Stimulated activated CD8-positive, alpha-beta memory T cell treated with anti-CD3 and anti-CD28 coated beads, Interleukin-2, amount 100 ng/mL, for 48 hours (primary cell): ENCODE measurements around the gene GNAI3.

Experiments
- DNase-seq, 2 donors: peaks; one replicate each; pipeline ENCODE4 v3.0.0-alpha.2; 2020; ENCODE audit warnings: low read depth in 2 of 2

The GNAI3 gene

DNA sequence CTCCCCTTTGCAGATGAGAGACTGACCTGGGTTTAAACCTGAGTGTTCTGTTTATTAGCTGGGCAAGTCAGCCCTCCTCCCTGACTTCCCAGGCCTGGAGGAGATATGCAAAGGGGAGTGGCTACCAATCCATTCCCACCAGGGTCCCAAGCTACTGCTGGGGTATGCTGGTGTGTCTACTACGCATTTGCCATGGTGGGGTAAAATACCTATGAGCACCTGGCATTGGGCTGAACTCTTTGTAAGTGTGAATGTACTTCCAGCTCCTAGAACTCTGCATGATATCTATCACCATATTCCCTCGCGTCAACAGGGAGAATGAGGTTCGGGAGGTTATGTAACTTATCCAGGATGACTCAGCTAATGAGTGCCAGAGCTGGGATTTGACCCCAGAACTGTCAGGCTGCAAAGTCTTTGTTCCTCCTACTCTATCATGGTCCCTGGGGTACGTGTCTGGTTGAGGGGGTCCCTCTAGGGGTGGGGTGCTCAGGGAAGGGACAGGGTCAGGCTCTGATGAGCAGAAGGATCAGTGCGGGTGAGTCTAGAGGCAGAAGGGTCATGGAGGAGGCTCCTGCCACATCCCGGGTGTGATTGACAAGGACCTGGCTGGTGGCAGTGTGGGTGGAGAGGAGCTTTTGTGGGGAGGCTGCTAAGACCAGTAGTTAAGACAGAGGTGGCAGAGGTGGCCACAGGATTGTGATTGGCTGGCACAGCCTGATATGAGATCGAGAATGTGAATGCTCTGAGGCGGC, 88.0 kb downstream of the GNAI3 start:
- DNase-seq: no peak

- no peak for DNase-seq
Measured at GRCh38 chr1:109637446-109637845, 89.0 kb downstream of the GNAI3 start.

DNA sequence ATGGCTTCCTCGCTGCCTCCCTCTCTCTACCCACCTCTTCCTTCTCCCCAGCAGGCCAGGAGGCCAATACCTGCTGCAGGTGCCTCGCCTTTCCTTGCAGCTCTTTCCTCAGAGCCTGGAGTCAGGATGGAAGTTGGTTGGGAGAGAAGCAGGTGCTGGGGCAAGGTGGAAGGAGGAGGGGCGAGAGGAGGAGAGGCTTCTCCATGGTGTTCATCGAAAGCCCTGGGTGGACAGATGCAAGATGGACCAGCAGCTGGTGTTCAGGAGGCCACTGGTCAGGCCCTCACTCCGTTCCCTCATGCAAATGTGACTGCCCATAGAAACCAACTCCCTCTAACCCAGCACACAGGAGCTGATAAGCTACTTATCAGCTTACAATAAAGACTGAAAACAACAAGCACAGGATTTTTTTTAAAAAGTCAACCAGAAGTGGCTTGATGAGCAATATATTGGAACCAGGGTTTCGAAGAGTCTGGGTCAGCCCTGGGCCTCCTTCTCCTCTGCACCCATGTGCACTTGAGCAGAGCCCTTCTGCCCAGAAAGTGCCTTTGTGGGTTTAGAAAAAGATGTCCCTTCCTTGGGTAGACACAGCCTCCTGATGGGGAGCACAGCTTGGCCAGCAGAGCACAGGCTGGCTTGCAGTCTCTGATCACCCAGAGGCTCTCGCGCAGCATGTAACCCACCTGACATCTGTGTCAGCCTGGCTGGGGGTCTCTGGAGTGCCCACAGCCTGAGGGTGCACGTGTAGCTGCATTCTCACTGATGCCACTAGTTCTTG, 90.8 kb downstream of the GNAI3 start:
- DNase-seq: no peak

- no peak for DNase-seq
Measured at GRCh38 chr1:109639841-109640184, 91.4 kb downstream of the GNAI3 start.

GRCh38 chr1:109640285-109640865, 92.0 kb downstream of the GNAI3 start:
- DNase-seq: peak; percentile 80 to 93

DNA sequence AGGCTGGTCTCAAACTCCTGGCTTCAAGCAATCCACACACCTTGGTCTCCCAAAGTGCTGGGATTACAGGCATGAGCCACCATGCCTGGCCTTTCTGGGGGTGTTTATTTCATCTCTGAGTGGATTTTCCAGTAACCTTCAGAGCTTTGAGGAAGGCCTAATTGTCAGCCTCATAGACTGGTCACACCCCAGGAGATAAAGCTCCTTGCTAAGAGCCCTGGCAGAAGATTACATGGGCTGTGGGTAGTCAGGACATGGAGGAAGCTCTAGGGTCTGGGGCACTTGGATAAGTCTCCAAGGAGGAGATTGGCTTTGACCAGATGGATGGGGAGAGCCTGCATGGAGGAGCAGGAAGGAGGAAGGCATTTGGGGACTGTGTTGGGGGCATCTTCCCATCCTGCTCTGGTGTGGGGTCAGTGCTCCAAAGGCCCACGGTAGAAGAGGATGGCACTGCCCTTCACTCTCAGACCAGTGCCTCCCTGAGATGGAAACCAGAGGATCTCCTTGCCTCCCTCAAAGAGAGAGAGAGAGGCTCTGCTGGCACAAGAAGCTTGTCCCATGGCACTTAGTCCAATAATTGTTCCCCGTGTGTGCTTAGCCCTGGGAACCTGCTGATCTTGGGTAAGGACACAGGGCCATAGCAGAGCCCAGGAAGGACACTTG, 92.8 kb downstream of the GNAI3 start:
- DNase-seq: no peak

GRCh38 chr1:109641861-109642260, 93.4 kb downstream of the GNAI3 start:
- no peak for DNase-seq

DNA sequence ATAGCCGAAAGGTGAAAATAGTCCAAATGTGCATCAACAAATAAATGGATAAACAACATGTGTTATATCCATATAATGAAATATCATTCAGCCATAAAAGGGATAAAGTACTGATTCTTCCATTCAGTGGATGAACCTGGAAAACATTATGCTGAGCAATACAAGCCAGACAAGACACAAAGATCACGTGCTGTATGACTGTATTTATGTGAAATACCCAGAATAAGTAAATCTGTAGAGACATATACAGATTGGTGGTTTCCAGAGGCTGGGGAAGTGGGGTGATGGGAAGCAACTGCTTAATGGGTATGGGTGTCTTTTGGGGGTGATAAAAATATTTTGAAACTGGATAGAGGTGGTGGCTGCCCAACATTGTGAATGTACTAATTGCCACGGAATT, 94.2 kb downstream of the GNAI3 start:
- DNase-seq: no peak

- DNase-seq: peak; percentile 84 to 85
Measured at GRCh38 chr1:109643385-109644230, 95.2 kb downstream of the GNAI3 start.

GRCh38 chr1:109644670-109645069, 96.3 kb downstream of the GNAI3 start:
- no peak for DNase-seq

DNA sequence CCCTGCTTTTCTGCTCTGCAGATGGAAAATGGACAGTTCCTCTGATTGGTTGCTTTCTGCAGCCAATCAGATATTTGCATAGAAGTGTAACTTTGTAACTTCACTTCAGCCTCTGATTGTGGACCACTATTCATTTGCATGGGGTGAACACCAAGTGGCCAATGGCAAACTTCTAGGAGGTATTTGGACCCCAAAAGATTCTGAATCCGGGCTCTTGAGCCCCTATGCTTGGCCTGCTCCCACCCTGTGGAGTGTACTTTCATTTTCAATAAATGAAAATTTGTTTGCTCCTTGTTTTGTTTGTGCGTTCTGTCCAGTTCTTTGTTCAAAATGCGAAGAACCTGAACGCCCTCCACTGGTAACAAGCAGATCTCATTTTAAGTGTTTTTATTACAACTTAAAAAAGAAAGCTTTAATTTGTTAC, 101.1 kb downstream of the GNAI3 start:
- DNase-seq: no peak

- no peak for DNase-seq
Measured at GRCh38 chr1:109650609-109651008, 102.2 kb downstream of the GNAI3 start.

GRCh38 chr1:109652402-109652801, 104.0 kb downstream of the GNAI3 start:
- DNase-seq: no peak

- no peak for DNase-seq
Measured at GRCh38 chr1:109653306-109653705, 104.9 kb downstream of the GNAI3 start.

- no peak for DNase-seq
Measured at GRCh38 chr1:109654519-109654918, 106.1 kb downstream of the GNAI3 start.

- DNase-seq: peak; percentile 64 to 76
Measured at GRCh38 chr1:109655615-109656519, 107.5 kb downstream of the GNAI3 start, which contains the start of gene GSTM4. Gene GSTM4, plus strand, starts transcription at chr1:109656099. Its CDS starts 291 bp downstream, at chr1:109656390.

- DNase-seq: no peak
Measured at GRCh38 chr1:109657395-109657794, 109.0 kb downstream of the GNAI3 start.

DNA sequence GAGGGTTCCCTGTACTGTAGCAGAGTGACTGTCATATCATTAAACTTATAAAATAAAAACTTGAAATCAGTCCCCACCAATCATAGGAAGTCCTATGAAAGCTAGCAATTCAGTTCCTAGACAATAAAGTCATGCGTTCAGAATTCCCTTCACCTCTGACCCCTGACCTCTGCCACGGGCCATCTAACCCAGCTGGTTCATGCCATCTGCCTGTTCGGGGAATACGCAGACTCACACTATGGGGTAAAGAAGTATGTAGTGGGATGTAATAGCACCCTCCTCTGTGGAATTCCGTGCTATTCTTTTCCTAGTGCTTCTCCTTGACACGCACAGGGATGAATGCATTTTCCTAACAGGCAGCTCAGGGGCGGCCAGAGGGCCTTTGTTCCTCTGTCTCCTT, 109.6 kb downstream of the GNAI3 start:
- no peak for DNase-seq

GRCh38 chr1:109658533-109659042, 110.2 kb downstream of the GNAI3 start:
- no peak for DNase-seq

DNA sequence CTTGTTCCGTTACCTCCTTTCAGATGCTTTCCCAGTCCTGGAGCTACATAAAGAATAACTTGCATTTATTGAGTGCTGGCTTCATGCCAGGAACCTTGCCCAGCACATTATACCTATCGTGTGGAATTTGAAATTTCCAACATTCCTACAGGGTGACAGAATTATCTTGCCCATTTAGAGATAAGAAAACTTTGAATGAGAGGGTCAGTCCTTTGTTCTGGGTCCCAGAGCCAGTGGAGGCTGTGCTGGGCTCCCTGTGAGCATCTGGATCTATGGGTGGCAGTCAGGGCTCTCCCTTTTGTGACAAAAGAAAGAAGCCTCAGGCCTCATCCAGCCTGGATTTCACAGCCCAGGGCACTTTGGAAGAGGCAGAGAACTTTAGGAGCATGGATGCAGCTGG, 110.7 kb downstream of the GNAI3 start:
- DNase-seq: no peak
